Neutrophil (primary cell): Measurements from ENCODE around the gene NR5A1.

Experiments used
- H3K27ac ChIP-seq: fragments of 200-600 bp; sonication (generic); 2 replicates; pipeline ENCODE4 v1.5.1; 2016; ENCODE audit warnings: mild to moderate bottlenecking, moderate library complexity
- H3K27me3 ChIP-seq: fragments of 200-600 bp; sonication (generic); 2 replicates; pipeline ENCODE4 v1.6.0; 2016; ENCODE audit warnings: mild to moderate bottlenecking
- H3K36me3 ChIP-seq: fragments of 200-600 bp; sonication (generic); 2 replicates; pipeline ENCODE4 v1.5.1; 2017
- H3K4me1 ChIP-seq, 2 experiments: fragments of 200-600 bp in 1 of 2; sonication (generic) in 1 of 2; 1 replicate in 1 of 2; 2 replicates in 1 of 2; pipeline versions ENCODE4 v1.5.1 to v1.6.1; 2013 to 2016; ENCODE audit warnings: low read depth in 1 of 2, low read length in 1 of 2, mild to moderate bottlenecking in 1 of 2, moderate library complexity in 1 of 2; ENCODE audit not compliant: control insufficient read depth in 1 of 2, insufficient read depth in 1 of 2
- H3K4me3 ChIP-seq, 2 experiments: fragments of 200-600 bp in 1 of 2; sonication (generic) in 1 of 2; 1 replicate in 1 of 2; 2 replicates in 1 of 2; pipeline ENCODE4 v1.5.1; 2013 to 2016; ENCODE audit warnings: low read depth in 1 of 2, low read length in 1 of 2, mild to moderate bottlenecking in 1 of 2, moderate library complexity in 1 of 2
- H3K9me3 ChIP-seq: fragments of 200-600 bp; sonication (generic); 2 replicates; pipeline ENCODE4 v1.5.1; 2016
- TF ChIP-seq, protein P1 (sequence below): fragments of 200-600 bp; sonication (generic); IDR thresholded peaks from 2 replicates; pipeline ENCODE4 v1.5.1; 2016; ENCODE audit warnings: antibody characterized with exemption

The NR5A1 gene

DNA sequence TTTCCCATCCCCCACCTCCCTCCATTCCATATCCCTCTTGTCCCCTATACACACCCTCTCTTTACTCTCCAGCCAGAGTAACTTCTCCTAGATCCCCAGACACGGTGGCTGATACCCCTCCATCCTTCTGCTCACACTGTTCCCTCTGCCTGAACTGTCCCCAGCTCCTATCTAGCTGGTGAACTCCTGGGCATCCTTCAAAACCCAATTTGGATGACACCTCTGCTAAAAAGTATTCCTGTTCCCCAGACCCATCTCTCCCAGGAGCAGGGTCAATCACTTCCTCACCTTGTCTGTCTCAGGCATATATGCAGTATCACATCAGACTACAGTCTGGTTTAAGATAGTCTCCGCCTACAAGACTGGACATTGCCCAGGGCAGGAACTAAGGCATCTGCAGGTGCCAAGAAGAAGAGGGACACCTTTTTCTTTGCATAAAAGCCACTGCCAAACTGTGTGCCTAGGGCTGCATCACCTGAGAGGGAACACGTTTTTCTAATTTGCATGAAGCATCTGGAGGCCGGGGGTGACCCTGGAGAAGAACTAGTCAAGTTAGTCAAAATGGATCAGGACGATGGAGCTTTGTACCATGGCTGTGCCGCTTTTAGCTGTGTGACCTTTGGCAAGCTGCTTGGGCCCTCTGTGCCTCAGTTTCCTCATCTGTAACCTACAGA is 27.1 kb downstream of the NR5A1 start:
- Histone ChIP-seq H3K4me1 (peaks cover 29 to 32% of the 10 kb centered on the region in 2 experiments), H3K36me3 (no peaks in the 10 kb centered on the region), H3K4me3 (no peak overlapping the region), H3K9me3 (no peaks in the 10 kb centered on the region), H3K27me3 (peaks cover 60% of the 10 kb centered on the region), H3K27ac (no peak overlapping the region)
- TF ChIP-seq, protein P1, sequence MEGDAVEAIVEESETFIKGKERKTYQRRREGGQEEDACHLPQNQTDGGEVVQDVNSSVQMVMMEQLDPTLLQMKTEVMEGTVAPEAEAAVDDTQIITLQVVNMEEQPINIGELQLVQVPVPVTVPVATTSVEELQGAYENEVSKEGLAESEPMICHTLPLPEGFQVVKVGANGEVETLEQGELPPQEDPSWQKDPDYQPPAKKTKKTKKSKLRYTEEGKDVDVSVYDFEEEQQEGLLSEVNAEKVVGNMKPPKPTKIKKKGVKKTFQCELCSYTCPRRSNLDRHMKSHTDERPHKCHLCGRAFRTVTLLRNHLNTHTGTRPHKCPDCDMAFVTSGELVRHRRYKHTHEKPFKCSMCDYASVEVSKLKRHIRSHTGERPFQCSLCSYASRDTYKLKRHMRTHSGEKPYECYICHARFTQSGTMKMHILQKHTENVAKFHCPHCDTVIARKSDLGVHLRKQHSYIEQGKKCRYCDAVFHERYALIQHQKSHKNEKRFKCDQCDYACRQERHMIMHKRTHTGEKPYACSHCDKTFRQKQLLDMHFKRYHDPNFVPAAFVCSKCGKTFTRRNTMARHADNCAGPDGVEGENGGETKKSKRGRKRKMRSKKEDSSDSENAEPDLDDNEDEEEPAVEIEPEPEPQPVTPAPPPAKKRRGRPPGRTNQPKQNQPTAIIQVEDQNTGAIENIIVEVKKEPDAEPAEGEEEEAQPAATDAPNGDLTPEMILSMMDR: no peak

DNA sequence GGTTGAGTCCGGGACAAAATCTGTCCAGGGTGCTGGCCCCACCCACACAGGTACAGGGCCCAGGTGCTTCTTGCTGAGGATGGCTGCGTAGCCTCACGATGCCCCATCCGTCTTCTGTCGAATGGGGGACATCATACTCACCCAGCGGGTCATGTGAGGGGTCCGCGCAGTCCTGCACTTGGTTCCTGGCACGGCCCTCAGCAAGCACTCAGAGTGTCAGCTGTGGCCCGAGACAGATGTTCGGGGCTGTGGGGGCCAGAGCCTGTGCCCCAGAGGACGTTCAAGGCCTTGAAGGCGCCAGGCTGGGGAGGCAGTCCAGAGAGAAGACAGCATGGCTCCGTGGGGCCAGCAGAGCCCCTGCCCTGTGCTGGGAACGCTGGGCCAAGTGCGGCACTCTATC is 27.8 kb downstream of the NR5A1 start:
- peaks cover 35 to 36% of the 10 kb centered on the region in 2 experiments for H3K4me1 ChIP-seq
- H3K9me3 ChIP-seq: no peaks in the 10 kb centered on the region
- H3K4me3 ChIP-seq: no peak overlapping the region
- peaks cover 60% of the 10 kb centered on the region for H3K27me3 ChIP-seq
- TF ChIP-seq, protein P1: no peak
- H3K36me3 ChIP-seq: no peaks in the 10 kb centered on the region
- H3K27ac ChIP-seq: no peak overlapping the region

DNA sequence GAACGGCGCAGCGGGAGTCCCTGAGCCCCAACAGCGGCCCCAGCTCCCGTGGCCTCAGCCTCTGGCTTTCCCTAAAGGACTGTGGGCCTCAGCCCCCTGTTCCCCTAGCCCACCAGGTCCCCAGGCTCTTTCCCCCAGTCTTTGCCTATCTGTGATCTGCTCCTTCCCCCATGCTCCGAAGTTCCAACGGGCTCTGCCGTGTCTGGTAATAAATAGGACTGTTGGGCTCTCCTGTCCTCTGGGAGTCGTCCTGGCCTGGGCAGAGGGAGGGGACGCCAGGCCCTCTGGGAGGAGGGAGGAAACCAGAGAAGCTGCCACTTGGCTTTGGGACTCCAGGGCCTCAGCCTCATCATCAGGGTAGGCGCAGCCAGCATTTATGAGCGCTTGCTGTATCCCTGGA is 28.8 kb downstream of the NR5A1 start:
- no peak overlapping the region for H3K27ac ChIP-seq
- no peaks in the 10 kb centered on the region for H3K36me3 ChIP-seq
- no peaks in the 10 kb centered on the region for H3K9me3 ChIP-seq
- H3K4me3 ChIP-seq: no peak overlapping the region
- peaks cover 60% of the 10 kb centered on the region for H3K27me3 ChIP-seq
- TF ChIP-seq, protein P1: no peak
- peaks cover 35 to 36% of the 10 kb centered on the region in 2 experiments for H3K4me1 ChIP-seq

DNA sequence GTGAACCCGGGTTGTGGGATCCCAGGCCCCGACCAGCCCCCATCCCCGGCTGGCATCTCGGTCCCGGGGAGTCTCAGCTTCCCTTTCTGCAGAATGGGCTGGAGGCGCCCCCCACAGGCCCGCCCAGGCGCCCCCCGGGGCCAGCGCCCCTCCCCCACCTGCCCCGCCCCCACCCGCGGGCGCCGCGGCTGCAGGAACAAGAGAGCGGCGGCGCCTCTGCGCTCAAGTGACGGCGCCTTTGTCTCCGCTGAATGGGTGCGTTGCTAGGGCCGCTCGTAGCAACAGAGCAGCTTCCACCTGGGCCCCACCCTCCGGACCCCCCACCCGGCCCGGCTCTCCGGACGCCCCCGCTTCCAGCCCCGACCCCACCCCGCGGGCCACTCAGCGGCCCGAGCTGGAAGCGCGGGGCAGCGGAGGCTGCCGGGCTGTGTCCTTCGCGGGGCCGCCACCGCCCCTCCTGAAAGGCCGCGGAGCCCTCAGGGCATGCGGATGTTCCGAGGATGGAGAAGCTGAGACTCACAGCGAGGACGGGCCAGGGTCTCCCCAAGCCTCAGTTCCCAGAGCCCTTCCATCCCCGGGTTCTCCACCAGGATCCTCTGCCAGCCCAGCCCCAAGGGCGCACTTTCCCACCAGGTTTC is 29.4 kb downstream of the NR5A1 start:
- no peak overlapping the region for H3K27ac ChIP-seq
- TF ChIP-seq, protein P1: no peak
- peaks cover 35 to 36% of the 10 kb centered on the region in 2 experiments for H3K4me1 ChIP-seq
- no peaks in the 10 kb centered on the region for H3K36me3 ChIP-seq
- no peaks in the 10 kb centered on the region for H3K9me3 ChIP-seq
- H3K4me3 ChIP-seq: no peak overlapping the region
- peaks cover 60% of the 10 kb centered on the region for H3K27me3 ChIP-seq

DNA sequence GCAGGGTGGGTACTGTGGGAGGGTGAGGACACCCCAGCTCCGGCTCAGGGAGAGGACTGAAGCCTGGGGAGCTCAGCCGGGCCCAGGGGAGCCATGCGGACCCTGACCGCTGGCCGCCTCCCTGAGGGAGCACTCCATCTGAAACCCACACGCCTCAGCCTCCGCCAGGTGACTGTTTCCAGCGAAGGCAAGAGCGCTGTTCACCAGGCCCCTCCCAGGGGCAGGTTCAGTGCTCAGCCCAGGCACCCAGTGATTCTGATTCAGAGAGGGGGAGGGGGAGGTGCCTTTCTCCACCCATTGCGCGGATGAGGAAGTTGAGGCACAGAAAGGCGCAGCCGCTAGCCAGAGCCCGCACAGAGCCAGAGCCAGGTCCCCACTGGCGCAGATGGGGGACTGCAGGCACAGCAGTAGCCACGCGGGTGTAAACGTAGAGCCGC is 30.0 kb downstream of the NR5A1 start:
- TF ChIP-seq, protein P1: no peak
- H3K27me3 ChIP-seq: peaks cover 56% of the 10 kb centered on the region

More for the DNA sequence above, 30.0 kb downstream of the NR5A1 start:
- Histone ChIP-seq H3K4me3 (no peak overlapping the region), H3K4me1 (peaks cover 35 to 36% of the 10 kb centered on the region in 2 experiments), H3K27ac (no peak overlapping the region), H3K36me3 (no peaks in the 10 kb centered on the region), H3K9me3 (no peaks in the 10 kb centered on the region)
